C4-2B (cell line): ENCODE measurements around the gene CEP131.

Experiments used
- CTCF ChIP-seq: fragments of 450-650 bp; conservative IDR thresholded peaks from 2 replicates; pipeline ENCODE4 v1.5.1; 2017; ENCODE audit warnings: mild to moderate bottlenecking
- ZFX ChIP-seq: fragments of 450-650 bp; IDR thresholded peaks from 2 replicates; pipeline ENCODE4 v1.6.1; 2017

DNA sequence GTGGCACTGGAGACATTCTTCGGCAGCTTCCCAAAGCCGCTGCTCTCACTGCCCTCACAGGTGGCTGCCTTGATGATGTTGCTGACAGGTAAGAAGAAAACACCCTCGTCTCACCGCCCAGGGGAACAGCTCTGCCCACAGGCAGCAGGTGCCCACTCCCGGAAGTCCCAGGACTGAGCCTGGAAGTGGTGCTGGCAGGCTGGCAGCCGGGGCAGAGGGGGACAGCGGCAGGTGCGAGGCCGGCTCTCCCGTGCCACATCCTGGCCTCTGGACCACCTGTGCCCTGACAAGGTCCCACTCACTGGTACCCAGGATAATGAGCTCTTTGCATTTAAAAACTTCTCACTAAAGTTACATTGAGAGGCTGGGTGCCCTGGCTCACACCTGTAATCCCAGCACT lies 20.4 kb downstream of the CEP131 start:
- TF ChIP-seq CTCF, result no peak
- no peak for TF ChIP-seq ZFX
